Amygdala (tissue), 56 donors: ENCODE measurements around the gene USP3.

Experiments
- DNase-seq, 56 donors: peaks; one replicate each; lab custom pipeline; 2025; lab: John Stamatoyannopoulos, UW

USP3 gene

DNA sequence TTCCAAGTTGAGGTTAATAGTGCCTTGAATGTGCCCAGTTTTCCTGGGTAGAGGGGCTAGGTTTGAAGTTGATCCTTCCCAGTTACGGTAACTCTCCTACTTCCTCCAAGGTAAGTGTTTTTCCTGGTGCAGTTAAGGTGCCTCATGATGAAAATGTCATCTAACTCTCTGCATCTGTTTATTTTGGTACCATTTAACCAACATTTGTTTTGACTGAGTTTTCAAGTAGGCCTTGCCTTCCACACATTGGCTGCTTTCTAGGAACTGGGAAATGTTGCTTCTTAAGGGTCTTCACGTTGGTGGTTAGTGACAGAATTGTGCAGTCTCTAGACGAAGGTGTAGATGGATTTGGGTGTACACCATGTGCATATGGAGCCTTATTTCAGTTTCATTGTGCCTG is 31.3 kb downstream of the USP3 start:
- DNase-seq = no peak

DNA sequence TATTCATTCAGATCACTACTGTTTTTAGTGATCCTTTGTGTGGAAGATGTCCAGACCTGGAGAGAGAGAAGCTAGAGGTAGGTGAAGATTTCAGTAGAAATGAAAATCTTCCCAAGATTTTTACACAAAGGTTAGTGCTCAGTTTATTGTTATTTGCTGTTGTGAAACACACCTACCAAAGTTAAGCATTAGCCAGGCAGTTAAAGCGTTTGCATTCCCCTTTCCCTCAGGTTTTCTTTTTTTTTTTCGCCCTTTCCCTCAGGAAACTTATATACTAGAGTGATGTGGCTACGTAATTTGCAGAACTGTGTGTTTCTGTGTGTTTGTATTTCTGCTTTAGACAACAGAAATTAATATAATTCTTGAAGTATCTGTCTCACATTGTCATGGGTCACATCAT is 34.5 kb downstream of the USP3 start:
- DNase-seq = no peak

DNA sequence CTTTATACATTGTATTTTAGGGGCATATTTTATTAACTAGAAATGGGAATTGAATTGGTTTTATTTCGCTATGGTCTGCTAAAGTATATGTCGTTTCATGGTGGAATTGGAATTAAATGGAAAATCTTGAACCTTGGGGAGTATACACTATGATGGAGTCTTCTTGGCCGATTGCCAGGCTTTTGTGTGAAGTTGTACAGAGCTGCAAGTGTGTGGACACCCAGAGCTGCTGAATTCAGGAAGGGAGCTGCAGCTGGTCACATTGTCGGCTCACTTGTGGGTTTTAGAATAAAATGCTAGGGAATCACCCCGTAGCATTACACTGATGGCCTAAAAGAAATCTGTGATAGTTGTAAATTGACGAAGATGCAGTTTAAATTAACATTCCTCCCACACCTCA is 35.1 kb downstream of the USP3 start:
- peak in 22 of 56 donors; percentile 1 to 71 (median 11) for DNase-seq

DNA sequence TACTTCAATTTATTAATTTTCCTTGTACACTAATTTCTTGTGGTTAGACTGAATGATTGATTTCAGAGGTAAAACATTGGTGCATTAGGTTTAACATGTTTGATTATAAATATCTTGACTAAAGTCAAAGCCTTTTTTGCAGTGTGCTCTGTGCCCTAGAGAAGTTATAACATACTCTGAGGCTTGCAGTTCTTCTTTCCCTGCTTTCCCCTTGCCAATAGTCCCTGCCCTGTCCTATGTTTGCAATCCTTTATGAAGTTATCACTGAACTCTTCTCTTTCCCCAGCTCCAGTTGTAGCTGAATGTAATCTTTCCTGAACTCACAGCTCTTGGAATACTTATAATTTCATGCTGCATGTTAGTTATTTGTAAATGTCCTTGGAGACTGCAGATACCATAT is 35.6 kb downstream of the USP3 start:
- no peak for DNase-seq

DNA sequence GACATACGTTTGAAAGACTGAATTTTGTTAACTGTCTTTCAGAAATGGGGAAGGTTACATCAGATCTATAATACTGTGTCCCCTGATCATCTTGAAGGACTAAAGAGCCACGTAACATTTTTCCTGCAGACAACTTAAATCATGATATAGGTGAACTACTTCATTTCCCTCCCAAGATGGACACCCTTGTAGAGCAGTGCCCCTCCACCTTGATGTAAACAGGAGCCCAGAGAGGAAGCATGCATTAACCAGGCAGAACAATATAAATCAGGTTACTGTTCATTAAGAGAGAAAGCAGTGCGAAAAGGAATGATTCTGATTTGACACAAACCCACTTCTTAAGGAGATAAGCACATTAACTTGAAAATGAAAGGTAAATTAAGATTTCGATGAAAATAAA is 36.1 kb downstream of the USP3 start:
- DNase-seq = no peak

DNA sequence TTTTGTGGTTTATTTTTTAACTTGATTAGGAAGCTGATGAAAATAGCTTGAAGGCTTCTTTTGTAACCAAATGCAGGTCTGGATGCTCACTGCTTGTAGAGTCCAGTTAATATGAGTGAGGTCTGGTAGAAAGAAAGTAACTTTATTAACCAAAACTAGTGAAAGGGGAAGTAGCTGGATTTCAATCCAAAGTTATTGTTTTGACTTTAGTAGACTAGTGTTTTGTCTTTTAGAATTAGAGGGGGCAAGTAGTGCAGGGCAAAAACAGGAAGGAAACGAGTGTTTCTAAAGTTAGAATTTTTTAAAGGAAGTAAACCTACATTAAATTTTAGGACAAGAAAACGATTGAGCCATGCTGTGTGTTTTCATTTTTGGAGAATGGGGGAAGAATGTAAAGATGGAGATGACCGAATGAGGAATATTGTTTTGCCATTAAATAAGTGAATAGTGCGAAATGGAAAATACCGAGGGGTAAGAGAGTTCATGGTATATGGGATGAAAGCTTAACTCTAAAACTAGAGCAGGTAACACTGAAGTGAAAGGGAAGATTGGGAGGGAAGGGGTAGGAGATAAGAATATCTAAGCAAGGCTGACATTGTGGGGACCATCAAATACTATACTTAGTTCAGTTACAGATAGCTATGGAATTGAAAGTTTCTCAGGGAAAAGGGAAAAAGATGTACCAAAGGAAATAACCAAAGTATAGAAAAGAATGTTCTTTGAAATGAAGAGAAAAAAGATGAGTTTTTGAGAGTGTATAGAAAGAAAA is 40.0 kb downstream of the USP3 start:
- no peak for DNase-seq

DNA sequence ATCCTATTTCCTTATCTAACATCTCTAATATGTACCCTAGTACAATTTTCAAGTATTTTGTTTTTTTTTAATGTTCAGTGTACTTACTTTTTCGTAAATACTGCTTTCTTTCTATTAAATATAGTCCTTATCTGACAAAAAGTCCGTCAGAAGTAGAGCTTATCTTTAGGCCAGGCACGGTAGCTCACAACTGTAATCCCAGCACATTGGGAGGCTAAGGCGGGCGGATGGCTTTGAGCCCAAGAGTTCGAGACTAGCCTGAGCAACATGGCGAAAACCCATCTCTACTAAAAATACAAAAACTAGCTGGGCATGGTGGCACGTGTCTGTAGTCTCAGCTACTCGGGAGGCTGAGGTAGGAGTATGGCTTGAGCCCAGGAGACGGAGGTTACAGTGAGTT is 41.1 kb downstream of the USP3 start:
- DNase-seq = no peak

DNA sequence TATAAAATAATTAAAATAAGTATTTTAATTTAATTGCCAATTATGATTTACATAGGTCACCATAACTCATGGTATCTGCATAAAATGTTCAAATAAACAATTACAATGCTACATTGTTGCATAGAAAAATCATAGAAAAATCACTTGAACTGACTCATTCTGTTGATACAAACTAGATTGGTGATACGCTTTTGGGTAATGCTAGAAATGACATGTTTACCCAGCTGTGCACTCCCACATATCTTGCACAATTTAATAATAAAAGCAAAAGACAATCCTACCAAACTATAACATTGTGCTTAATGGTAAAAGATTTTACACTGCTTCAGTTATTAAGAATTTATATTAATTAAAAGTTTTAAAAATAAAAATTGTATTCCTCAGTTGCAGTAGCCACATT is 47.0 kb downstream of the USP3 start:
- no peak for DNase-seq

DNA sequence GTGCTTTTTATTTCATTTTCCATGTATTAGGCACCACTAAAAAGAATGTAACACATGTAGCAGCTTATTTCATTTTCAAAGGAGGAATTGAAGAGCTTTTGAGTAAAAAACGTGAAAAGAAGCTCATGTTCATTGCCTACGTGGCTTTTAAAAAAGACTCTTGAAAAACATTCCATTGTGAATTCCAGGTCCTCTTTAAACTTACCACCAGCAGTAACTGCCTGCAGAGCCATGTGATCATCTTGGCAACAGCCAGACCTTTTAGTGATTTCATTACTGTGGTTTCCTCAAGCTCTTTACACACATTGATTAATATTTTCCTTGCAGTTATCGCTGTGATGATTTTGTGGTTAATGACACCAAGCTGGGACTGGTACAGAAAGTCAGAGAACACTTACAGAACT is 49.0 kb downstream of the USP3 start:
- peak in 1 of 56 donors; percentile 7 for DNase-seq

DNA sequence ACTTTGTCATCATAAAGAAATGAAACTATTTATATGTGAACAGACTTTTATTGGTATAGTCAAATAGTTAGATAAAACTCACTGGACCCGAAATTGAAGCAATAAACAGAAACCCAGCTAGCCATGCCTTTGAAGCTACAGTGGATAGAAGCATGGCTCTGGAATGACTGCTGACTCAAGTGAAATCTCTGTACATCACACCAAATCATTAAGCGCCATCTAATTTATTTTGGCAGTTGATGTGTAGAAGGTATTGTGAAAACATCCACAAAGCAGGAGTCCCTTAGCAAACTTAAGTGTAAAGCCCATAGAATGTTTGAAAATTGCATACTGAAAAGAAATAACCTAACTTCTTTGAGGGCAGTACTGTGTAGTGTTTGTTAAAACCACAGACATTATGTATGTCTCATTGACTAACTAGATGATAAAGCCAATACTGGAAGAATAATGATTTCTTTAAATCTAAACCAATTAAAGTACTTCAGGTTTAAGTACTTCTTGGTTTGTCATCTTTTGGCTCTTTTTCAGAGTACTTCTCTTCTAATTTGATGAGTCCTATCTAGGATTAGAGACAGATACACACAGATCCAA is 50.0 kb downstream of the USP3 start:
- no peak for DNase-seq

DNA sequence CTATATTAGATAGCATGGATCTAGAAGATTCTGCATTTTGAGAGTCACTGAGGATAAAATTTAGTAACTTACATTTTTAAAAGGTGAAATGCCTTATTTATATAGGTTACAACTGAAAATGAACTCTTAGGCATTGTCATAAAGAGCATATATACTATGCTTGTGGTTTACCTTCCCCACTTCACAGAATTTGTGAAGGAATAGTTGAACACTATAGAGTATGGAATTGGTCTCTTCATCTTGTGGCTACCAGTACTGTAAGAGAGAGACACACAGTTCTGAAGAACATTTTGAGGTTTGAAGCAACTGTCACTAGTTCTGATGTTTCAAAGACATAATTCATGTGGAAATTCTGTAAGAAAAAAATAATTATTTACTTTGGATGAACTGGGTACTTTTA is 51.1 kb downstream of the USP3 start:
- no peak for DNase-seq

DNA sequence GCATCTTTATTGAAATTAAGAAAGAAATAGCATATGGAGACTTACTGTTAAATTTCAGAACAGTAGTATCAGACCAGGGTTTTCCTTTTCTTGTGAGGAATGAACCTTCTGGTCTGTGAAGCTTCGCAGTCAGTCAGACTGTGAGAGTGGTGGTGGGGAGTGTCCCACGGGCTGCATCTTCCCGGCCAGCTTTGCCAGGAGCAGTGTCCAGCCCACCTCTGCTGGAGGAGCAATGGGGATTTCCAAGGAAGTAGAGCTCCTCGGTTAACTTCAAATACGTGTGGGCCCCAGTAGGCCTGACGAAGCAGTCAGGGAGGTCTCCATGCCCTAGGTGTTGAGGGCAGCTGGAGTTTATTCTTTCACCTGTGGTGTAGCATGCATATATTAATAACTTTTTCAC is 51.9 kb downstream of the USP3 start:
- DNase-seq = no peak

DNA sequence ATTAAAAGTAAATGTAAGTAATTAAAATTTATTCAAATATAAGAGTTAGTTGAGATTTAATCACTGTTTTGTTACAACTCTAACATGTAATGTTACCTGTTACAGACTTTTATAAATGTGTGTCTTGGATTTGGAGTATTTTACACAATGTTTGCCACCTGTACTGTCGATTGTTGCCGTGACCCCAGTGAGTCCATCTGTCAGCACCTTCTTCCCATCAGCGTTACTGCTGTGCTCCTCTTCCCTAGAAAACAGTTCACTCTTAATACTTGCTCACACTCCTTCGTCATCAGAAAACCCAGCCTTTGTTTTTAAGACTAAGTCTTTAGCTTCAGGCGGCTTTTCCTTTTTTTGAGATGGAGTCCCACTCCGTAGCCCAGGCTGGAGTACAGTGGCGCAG is 52.3 kb downstream of the USP3 start:
- DNase-seq = no peak

DNA sequence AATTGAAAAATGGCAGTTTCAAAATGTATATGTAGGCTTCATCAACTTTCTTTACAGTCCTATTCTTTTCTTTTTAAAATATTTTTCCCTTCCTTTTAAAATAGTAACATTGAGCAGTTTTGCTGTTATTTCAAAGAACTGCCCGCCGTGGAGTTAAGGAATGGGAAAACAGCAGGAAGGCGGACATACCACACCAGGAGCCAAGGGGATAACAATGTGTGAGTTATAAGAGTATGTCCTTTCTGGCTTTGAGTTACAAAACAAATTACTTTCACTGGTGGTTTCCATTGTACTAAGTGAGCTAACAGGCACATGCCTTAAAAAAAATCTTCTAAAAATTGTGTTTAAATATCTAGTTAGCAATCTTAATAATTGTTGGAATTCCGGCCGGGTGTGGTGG is 55.4 kb downstream of the USP3 start:
- DNase-seq = no peak

DNA sequence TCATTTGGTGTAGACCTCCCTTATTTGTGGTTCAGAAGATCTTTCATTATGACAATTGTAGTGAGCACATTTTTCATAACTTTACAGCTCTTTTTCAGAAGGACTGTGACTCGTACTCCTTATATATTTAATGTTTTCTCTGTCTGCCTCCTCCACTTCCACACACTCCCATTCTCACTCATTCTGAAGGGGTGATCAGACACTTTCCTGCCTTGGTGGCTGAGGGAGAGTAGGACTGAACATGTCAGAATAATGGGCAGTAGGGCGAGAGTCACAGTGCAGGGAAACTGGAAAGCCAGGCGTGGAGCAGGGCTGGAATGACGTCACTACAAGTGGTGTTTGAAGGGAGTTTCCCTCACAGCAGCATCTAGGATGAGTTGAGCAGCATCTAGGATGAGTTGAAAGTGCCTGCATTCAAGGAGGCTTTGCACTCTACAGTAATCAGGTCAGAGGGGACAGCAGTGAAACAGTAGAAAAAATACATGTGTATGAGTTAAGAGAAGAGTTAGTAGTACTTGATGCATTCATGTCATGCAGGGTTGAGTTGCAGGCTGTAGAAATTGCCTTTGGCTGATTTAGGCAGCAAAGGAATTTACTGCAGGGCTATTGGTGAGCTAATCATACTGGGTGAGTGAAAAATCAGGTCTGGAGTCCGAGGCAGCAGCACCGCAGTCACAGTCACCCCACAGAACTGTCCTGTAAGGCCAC is 56.5 kb downstream of the USP3 start:
- no peak for DNase-seq

DNA sequence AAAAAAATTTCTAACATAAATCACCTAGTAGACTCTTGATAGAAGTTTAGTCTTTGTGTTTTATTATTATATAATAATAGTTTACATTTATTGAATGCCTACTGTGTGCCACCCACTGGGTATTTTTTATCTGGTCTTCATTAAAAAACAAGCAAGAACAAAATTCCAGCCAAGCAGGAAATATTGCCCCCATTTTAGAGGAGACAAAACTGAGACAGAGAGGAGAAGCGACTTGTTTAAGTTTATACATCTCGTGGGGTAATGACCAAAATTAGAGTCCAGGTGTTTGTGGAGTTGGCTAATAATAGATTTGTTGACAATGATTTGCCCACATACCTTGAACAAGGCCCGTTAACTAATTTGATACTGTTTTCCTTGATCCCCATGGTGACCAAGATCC is 59.7 kb downstream of the USP3 start:
- DNase-seq = no peak

DNA sequence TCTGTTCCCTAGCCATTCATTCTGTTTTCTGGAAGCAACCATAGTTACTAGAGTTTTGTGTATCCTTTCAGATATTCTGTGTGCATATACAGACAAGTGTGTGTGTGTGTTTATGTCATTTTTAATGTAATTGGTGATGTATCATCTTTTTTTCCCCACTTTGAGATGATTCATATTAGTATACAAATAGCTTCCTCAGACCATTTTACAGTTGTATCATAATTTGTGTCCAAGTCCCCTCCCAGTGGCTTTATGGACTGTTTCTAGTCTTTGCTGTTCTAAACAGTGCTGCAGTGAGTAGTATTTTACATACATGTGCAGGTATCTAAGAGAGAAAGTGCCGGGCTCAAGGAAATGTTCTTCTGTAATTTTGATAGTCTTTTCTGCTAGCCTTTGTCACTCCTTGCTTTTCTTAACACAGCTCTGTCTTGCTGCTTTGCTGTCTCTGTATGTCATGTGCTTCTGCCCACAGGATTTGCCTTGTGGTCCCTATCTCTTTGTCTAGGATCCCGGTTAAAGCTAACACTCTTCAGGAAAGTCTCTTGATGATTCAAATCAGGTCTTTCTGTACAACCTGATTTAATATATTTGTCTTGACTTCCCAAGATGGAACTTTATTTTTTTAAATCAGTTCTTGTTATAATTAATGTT is 61.3 kb downstream of the USP3 start:
- DNase-seq = no peak

DNA sequence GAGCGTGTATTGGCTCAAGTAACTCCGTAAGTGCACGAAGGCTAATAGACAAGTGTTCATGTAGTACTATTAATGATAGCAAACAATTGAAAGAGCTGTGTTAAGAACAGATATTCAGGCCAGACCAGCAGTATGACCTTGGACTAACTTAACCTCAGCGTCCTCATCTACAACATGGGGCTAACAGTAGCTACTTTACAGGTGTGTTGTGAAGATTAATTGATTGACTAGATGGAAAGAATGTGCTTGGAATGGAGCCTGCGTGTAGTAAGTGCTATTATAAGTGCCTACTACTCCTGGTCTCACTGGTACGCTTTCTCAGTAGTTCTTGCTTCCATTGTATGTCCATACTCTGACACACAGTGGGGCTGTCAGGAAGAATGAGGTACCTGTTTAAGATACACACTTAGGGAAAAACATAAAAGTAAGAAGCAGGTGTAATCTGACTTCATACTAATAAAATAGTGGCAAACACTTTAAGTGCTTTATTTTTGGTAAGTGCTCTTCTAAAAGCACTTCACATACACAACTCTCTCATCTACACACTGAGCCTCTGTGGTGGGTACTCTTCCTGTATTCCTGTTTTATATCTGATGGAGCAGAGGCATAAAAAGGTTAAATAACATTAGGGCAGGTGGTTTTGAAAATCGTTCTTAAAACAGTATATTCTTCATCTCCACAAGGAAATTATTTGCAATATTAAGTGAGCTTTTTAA is 68.5 kb downstream of the USP3 start:
- DNase-seq = no peak

DNA sequence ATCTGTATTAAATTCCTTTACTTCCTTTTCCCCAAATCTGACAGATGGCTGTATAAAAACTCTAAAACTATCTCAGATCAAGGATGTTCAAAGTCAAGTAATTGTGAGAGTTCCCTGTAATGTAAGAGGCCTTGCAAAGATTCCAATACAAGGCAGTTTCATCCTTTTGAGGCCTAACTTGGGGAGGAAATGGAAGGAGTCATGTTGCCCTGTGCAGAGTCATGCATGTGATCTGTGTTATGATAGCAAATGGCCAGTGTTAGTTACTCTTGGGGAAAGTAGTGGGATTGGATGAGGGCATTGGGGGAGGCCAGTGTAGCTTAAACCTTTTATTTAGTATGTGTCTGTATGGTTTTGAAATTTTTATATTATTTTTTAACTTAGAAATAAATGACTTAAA is 69.1 kb downstream of the USP3 start:
- DNase-seq = no peak

DNA sequence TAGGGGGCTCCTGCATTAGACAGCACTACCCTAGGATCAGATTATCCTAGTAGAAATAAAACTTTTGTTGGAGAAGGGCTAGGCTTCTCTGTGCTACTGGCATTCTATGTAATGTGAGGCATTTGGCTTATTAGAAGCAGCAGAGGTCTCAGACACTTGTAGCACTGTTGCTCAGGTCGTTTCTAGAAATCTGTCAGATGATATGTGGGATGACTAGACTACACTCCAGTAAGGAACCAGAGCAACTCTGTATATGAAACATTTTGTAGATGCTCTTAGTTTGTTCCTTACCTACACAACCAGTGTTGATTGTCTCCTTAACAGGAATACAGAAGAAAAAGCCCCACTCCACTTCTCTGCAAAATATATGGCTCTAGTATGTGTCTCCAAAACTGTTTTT is 70.9 kb downstream of the USP3 start:
- DNase-seq = no peak

DNA sequence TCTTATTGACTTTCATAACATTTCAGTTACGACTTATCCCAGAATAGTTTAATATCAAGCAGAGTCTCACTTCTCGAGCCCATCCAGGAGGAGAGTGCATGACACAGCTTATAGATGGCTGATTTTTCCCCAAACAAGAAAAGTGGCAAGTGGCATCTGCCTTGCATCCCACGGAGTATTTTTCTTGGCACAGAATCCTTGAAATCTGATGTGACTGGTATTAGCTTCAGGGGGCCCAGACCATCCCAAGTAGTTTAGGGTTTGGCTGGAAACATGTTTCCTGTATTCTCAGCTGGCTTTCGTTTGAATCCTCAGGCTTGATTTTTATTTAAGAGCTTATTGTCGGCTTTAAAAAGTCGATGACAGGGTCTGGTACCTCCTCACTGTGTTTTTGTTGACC is 72.0 kb downstream of the USP3 start:
- DNase-seq = no peak
